ENCODE measurements around the gene SH2D1A.

DNA sequence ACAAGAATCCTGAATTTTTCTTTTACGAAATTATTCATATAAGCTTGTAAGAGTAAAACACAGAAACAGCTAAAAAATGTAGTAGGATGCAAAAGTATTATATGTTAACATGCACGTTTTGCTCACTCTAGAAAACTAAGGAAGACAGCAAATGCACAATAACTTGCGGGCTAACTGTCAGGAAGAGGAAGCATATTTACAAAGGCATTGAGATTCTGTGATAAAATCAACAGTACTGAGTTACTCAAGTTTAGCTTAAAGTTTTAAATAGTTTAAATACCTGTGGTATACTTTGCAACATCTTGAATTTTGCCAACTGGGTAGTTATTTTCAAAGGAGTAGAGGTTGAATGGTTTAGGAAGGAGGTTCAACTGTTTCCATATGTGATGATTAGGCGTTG, 37.0 kb downstream of the SH2D1A start:
- TF ChIP-seq, protein P1, sequence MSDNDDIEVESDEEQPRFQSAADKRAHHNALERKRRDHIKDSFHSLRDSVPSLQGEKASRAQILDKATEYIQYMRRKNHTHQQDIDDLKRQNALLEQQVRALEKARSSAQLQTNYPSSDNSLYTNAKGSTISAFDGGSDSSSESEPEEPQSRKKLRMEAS (IDR thresholded peaks at IDR 0.05; ENCODE audit: insufficient read depth, insufficient read length), result no peak
- TF ChIP-seq POLR2AphosphoS5 (IDR thresholded peaks at IDR 0.05; ENCODE audit: insufficient read depth, low read depth, low read length) (no peak), JUN (IDR thresholded peaks at IDR 0.05; ENCODE audit: borderline replicate concordance, insufficient read depth, insufficient read length, low read depth) (no peak)
- TF ChIP-seq, protein P2, sequence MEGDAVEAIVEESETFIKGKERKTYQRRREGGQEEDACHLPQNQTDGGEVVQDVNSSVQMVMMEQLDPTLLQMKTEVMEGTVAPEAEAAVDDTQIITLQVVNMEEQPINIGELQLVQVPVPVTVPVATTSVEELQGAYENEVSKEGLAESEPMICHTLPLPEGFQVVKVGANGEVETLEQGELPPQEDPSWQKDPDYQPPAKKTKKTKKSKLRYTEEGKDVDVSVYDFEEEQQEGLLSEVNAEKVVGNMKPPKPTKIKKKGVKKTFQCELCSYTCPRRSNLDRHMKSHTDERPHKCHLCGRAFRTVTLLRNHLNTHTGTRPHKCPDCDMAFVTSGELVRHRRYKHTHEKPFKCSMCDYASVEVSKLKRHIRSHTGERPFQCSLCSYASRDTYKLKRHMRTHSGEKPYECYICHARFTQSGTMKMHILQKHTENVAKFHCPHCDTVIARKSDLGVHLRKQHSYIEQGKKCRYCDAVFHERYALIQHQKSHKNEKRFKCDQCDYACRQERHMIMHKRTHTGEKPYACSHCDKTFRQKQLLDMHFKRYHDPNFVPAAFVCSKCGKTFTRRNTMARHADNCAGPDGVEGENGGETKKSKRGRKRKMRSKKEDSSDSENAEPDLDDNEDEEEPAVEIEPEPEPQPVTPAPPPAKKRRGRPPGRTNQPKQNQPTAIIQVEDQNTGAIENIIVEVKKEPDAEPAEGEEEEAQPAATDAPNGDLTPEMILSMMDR (IDR thresholded peaks at IDR 0.05; ENCODE audit: extremely low read depth in 1 of 2, insufficient read depth in 1 of 2, low read depth in 1 of 2, low read length in 2 of 2), result no peak

All from endothelial cell of umbilical vein (primary cell).